ENCODE data around the gene IGSF21.

IGSF21 gene

DNA sequence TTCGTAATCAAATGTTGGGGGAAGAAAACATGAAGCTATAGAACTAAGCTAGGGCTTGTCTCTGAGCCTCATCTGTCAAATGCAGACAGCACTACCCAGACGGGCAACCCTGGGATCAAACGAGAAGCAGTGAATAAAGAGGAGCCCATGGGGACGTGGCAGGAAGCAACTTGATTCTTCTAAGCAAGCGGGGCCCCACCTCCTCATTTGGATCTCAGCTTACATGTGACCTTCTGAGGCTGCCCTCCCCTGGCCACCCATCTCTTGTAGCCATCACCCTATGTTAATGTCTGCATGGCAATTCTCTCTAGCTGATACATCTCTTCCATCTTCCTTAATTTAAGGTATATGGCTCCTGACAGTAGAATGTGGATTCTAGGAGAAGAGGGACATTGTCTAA lies 171.3 kb downstream of the IGSF21 start:
- no peak for DNase-seq (ENCODE audit: low read depth)
- no peak for TF ChIP-seq CTCF (conservative IDR thresholded peaks at IDR 0.05; ENCODE audit: low read length)
- no peak overlapping the region for H3K4me3 ChIP-seq (ENCODE audit: low read length)

DNA sequence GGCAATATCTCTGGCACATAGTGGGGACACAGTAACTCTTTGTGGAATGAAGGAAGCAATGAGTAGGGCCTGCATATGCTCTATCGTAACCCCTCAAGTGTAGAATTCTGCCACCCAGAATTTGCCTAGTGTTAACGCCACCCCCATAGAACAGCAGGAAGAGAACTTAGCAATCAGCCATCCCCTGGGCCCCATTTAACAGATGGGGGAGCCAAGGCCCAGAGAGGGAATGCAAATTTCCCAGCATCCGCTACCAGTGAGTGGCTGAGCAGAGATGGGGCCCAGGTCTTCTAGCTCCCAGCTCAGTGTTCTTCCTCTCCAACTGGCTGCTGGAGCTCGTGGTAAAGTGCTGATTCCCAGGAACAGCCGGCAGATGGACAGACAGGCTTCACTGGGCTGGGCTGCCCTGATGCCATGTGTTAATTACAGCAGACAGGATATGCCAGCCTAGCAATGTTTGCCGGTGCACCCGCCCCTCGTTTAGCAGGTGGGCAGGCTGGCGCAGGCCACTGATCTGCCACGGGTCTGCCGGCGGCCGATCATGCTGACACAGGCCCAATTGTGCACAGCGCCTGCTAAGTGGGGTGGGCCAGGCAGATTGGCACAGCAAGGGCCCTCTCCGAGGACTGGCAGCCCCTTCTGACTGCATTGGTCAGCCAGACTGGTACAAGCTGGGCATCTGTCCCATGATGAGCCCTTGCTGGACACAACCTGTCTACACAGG lies 171.9 kb downstream of the IGSF21 start:
- no peak for DNase-seq (ENCODE audit: low read depth)
- no peak for TF ChIP-seq CTCF (conservative IDR thresholded peaks at IDR 0.05; ENCODE audit: low read length)
- H3K4me3 ChIP-seq (ENCODE audit: low read length), result no peak overlapping the region

- no peak for DNase-seq (ENCODE audit: low read depth)
- TF ChIP-seq CTCF (conservative IDR thresholded peaks at IDR 0.05; ENCODE audit: low read length), result no peak
These were observed 173.4 kb downstream of the IGSF21 start for GRCh38 chr1:18280956-18281355.

GRCh38 chr1:18282851-18283600 lies 175.4 kb downstream of the IGSF21 start:
- TF ChIP-seq CTCF (conservative IDR thresholded peaks at IDR 0.05; ENCODE audit: low read length), result no peak
- H3K4me3 ChIP-seq (ENCODE audit: low read length), result no peak overlapping the region

More at GRCh38 chr1:18280956-18281355, 173.4 kb downstream of the IGSF21 start:
- no peak overlapping the region for H3K4me3 ChIP-seq (ENCODE audit: low read length)

GRCh38 chr1:18283601-18284385 lies 176.2 kb downstream of the IGSF21 start:
- no peak overlapping the region for H3K4me3 ChIP-seq (ENCODE audit: low read length)
- TF ChIP-seq CTCF (conservative IDR thresholded peaks at IDR 0.05; ENCODE audit: low read length), result no peak
- DNase-seq (ENCODE audit: low read depth), result no peak

More at GRCh38 chr1:18282851-18283600, 175.4 kb downstream of the IGSF21 start:
- no peak for DNase-seq (ENCODE audit: low read depth)

GRCh38 chr1:18284805-18285537 lies 177.4 kb downstream of the IGSF21 start:
- no peak for DNase-seq (ENCODE audit: low read depth)
- TF ChIP-seq CTCF (conservative IDR thresholded peaks at IDR 0.05; ENCODE audit: low read length), result no peak
- no peak overlapping the region for H3K4me3 ChIP-seq (ENCODE audit: low read length)

Data from AG10803 (cell line).